Measurements from ENCODE around the gene EXOC7. TPM values are rescaled to one million over a fixed set of nuclear protein-coding genes. Genes with fewer than 3 reads are reported as not detected.

Gene EXOC7
- total RNA-seq, 1 donor from 2014 or later, result 91.1 TPM

GRCh38 chr17:76121932-76122430, 18.4 kb upstream of the EXOC7 start:
- ATAC-seq, result peak; percentile 54

GRCh38 chr17:76120658-76121008, 17.0 kb upstream of the EXOC7 start:
- no peak for ATAC-seq

GRCh38 chr17:76119409-76120371, 16.1 kb upstream of the EXOC7 start:
- ATAC-seq, result no peak

- ATAC-seq, result no peak
These were observed 11.7 kb upstream of the EXOC7 start for GRCh38 chr17:76115138-76115754.

- no peak for ATAC-seq
These were observed 8.4 kb upstream of the EXOC7 start for GRCh38 chr17:76111956-76112355.

- no peak for ATAC-seq
These were observed 3.9 kb upstream of the EXOC7 start for GRCh38 chr17:76107509-76107908.

- ATAC-seq, result no peak
These were observed 3.1 kb upstream of the EXOC7 start for GRCh38 chr17:76106703-76107102.

GRCh38 chr17:76104896-76105231, 1.3 kb upstream of the EXOC7 start:
- no peak for ATAC-seq

- peak; percentile 4 for ATAC-seq
These were observed 731 bp upstream of the EXOC7 start for GRCh38 chr17:76104140-76104895.

- peak; percentile 27 for ATAC-seq
These were observed 678 bp downstream of the EXOC7 start for GRCh38 chr17:76102944-76103273.

GRCh38 chr17:76097716-76098295, 5.8 kb downstream of the EXOC7 start:
- no peak for ATAC-seq

GRCh38 chr17:76095943-76096342, 7.6 kb downstream of the EXOC7 start:
- no peak for ATAC-seq

GRCh38 chr17:76094046-76094445, 9.5 kb downstream of the EXOC7 start:
- ATAC-seq, result no peak

- no peak for ATAC-seq
These were observed 10.8 kb downstream of the EXOC7 start for GRCh38 chr17:76092526-76093413.

- ATAC-seq, result no peak
These were observed 11.9 kb downstream of the EXOC7 start for GRCh38 chr17:76091526-76092286.

GRCh38 chr17:76090517-76091129, 13.0 kb downstream of the EXOC7 start:
- no peak for ATAC-seq

- no peak for ATAC-seq
These were observed 13.7 kb downstream of the EXOC7 start for GRCh38 chr17:76089680-76090516.

- ATAC-seq, result no peak
These were observed 14.6 kb downstream of the EXOC7 start for GRCh38 chr17:76088868-76089576.

All from esophagus mucosa (tissue), 1 donor.